PFSK-1 (cell line): ENCODE data around the gene GPBP1L1.

ENCODE experiments used
- FOXP2 ChIP-seq: optimal IDR thresholded peaks from 2 replicates; pipeline ENCODE3; 2011; ENCODE audit warnings: borderline replicate concordance, control low read depth, inconsistent platforms; ENCODE audit not compliant: insufficient read depth; ENCODE audit errors: extremely low read length, extremely low read depth
- POLR2AphosphoS5 ChIP-seq: IDR thresholded peaks from 2 replicates; pipeline ENCODE4 v1.6.1; 2012; ENCODE audit warnings: low read depth, mild to moderate bottlenecking, control low read depth, low read length, moderate library complexity
- SIN3A ChIP-seq: IDR thresholded peaks from 2 replicates; pipeline ENCODE4 v1.6.1; 2012; ENCODE audit warnings: mild to moderate bottlenecking, low read length, moderate library complexity, borderline replicate concordance; ENCODE audit not compliant: insufficient read depth
- TAF1 ChIP-seq: IDR thresholded peaks from 2 replicates; pipeline ENCODE4 v1.6.1; 2012; ENCODE audit warnings: low read length, control low read depth, borderline replicate concordance; ENCODE audit not compliant: insufficient read depth
- TF ChIP-seq, protein P1 (sequence below), 2 experiments: IDR thresholded peaks; 2 replicates each; pipeline versions ENCODE4 v1.6.1 to v1.8.0; 2011 to 2012; ENCODE audit warnings: low read depth in 2 of 2, low read length in 2 of 2, control low read depth in 1 of 2, inconsistent platforms in 1 of 2, mild to moderate bottlenecking in 1 of 2, moderate library complexity in 1 of 2; ENCODE audit not compliant: insufficient read depth in 1 of 2

GPBP1L1 gene

DNA sequence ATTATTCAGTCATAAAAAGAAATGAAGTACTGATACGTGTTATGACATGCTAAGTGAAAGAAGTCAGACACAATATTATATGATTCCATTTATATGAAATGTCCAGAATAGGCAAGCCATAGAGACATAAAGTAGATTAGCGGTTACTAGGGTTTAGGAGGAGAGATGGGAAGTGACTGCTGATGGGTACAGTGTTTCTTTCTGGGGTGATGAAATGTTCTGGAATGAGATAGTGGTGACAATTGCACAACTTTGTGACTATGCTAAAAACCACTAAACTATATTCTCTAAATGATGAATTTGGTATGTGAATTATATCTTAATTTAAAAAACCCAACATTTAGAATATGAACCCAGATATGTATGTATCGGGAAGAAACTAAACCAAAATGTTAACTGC, 36.5 kb upstream of the GPBP1L1 start:
- TF ChIP-seq POLR2AphosphoS5: no peak
- TF ChIP-seq TAF1: no peak
- TF ChIP-seq SIN3A: no peak
- no peak for TF ChIP-seq FOXP2
- TF ChIP-seq, protein P1, sequence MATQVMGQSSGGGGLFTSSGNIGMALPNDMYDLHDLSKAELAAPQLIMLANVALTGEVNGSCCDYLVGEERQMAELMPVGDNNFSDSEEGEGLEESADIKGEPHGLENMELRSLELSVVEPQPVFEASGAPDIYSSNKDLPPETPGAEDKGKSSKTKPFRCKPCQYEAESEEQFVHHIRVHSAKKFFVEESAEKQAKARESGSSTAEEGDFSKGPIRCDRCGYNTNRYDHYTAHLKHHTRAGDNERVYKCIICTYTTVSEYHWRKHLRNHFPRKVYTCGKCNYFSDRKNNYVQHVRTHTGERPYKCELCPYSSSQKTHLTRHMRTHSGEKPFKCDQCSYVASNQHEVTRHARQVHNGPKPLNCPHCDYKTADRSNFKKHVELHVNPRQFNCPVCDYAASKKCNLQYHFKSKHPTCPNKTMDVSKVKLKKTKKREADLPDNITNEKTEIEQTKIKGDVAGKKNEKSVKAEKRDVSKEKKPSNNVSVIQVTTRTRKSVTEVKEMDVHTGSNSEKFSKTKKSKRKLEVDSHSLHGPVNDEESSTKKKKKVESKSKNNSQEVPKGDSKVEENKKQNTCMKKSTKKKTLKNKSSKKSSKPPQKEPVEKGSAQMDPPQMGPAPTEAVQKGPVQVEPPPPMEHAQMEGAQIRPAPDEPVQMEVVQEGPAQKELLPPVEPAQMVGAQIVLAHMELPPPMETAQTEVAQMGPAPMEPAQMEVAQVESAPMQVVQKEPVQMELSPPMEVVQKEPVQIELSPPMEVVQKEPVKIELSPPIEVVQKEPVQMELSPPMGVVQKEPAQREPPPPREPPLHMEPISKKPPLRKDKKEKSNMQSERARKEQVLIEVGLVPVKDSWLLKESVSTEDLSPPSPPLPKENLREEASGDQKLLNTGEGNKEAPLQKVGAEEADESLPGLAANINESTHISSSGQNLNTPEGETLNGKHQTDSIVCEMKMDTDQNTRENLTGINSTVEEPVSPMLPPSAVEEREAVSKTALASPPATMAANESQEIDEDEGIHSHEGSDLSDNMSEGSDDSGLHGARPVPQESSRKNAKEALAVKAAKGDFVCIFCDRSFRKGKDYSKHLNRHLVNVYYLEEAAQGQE (IDR thresholded peaks at IDR 0.05; ENCODE audit: insufficient read depth in 1 of 2, low read depth in 2 of 2, low read length in 2 of 2): no peak

DNA sequence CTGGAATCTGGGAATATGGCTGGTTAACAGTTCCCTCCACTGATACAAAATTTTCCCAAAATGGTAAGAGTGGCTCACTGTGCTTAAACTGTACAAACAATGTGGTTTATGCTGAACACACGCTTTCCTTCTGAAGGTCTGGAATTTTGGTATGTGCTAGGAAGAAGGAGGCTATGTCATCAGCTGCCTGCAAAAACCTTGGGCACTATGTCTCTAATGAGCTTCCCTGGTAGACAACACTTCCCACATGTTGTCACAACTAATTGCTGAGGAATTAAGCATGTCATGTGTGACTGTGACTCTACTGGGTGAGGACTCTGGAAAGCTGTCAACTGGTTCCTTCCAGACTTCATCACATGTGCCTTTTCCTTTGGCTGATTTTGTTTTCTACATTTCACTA, 34.9 kb upstream of the GPBP1L1 start:
- TF ChIP-seq POLR2AphosphoS5 (no peak), FOXP2 (no peak), SIN3A (no peak), TAF1 (no peak)
- TF ChIP-seq, protein P1 (IDR thresholded peaks at IDR 0.05; ENCODE audit: insufficient read depth in 1 of 2, low read depth in 2 of 2, low read length in 2 of 2): no peak

DNA sequence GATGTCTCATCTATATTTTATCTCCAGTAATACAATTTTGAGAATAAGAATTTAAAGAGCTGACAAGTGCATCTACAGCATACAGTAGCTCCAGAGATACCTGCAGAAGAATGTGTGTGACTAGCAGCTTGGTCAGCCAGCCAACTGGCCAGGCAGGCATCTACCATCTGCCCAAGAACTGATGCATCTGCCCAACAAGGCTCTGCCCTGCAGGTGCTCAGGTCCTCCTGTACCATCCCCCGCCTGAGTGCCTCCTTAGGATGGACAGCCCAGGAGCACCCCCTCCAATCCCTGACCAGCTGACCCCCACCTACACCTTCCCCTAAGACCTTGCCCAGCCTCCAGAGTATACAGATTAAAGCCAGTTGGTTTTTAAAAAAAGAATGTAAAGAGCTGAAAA, 32.0 kb upstream of the GPBP1L1 start:
- TF ChIP-seq, protein P1 (IDR thresholded peaks at IDR 0.05; ENCODE audit: insufficient read depth in 1 of 2, low read depth in 2 of 2, low read length in 2 of 2): no peak
- TF ChIP-seq POLR2AphosphoS5 (no peak), FOXP2 (no peak), TAF1 (no peak), SIN3A (no peak)

DNA sequence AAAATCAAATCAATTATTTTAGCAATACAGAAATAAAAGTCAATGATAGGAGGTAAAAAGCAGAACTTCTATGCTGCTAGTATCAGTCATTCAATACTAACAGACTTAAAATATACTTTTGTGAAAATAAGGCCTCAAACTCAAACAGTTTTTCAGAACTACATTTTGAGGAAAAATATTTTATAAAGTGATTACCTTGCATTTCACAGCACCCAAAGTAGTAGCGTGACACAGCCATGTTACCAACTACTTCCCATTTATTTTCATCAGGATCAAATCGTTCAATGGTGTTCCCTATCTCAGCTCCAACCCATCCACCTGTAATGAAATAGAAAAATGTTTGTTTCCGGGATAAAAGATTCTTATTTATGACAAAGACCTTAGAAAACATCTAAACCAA, 30.4 kb upstream of the GPBP1L1 start:
- TF ChIP-seq TAF1 (no peak), POLR2AphosphoS5 (no peak), SIN3A (no peak), FOXP2 (no peak)
- TF ChIP-seq, protein P1 (IDR thresholded peaks at IDR 0.05; ENCODE audit: insufficient read depth in 1 of 2, low read depth in 2 of 2, low read length in 2 of 2): no peak

DNA sequence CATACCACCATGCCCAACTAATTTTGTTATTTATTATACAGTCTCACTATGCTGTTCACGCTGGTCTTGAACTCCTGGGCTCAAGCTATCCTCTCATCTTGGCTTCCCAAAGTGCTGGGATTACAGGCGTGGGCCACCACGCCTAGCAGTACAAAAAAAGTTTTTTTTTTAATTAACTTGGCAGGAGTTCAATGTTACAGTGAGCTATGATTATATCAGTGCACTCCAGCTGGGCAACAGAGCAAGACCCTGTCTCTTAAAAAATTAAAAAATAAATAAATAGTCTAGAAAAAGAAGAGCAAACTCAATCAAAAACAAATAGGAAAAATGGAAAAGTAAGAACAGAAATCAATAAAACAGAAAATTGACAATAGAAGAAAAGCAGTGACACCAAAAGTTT, 27.4 kb upstream of the GPBP1L1 start:
- TF ChIP-seq POLR2AphosphoS5: no peak
- TF ChIP-seq SIN3A: no peak
- no peak for TF ChIP-seq TAF1
- TF ChIP-seq, protein P1 (IDR thresholded peaks at IDR 0.05; ENCODE audit: insufficient read depth in 1 of 2, low read depth in 2 of 2, low read length in 2 of 2): no peak
- TF ChIP-seq FOXP2: no peak
